ENCODE data around the gene RNF144A. TPM values are rescaled to one million over a fixed set of nuclear protein-coding genes. Genes with fewer than 3 reads are reported as not detected.

The RNF144A gene
- total RNA-seq, 1 experiment from 2014 or later: 13.6 TPM

GRCh38 chr2:7020468-7020867, 103.3 kb downstream of the RNF144A start:
- intact Hi-C loops (cut with micrococcal nuclease; ENCODE audit: unreplicated experiment): no loop called here
- ChIA-PET CTCF (no interaction called here), POLR2A (ENCODE audit: low non-redundant PET) (no interaction called here)
- Histone ChIP-seq H3K9me3 (ENCODE audit: low read depth, low read length, poor library complexity, severe bottlenecking) (no peaks in the 10 kb centered on the region), H3K27ac (ENCODE audit: low read depth, low read length, poor library complexity, severe bottlenecking) (no peak overlapping the region), H3K4me1 (ENCODE audit: insufficient read depth, low read length, poor library complexity, severe bottlenecking) (peaks cover 2% of the 10 kb centered on the region), H3K27me3 (replicated peaks; ENCODE audit: insufficient read depth, low read depth, low read length, poor library complexity) (no peaks in the 10 kb centered on the region), H3K4me3 (ENCODE audit: low read depth, low read length, poor library complexity, severe bottlenecking) (no peak overlapping the region), H3K36me3 (ENCODE audit: insufficient read depth, low read length, poor library complexity, severe bottlenecking) (no peaks in the 10 kb centered on the region)
- no TSS peak for BruUV-seq (replicated peaks)
- DNase-seq (ENCODE audit: low spot score): no peak
- TF ChIP-seq CTCF (conservative IDR thresholded peaks at IDR 0.05; ENCODE audit: low read depth, low read length) (no peak), EZH2 (IDR thresholded peaks at IDR 0.05; ENCODE audit: borderline replicate concordance, low read depth, low read length, poor library complexity, severe bottlenecking) (no peak)

- Histone ChIP-seq H3K27me3 (replicated peaks; ENCODE audit: insufficient read depth, low read depth, low read length, poor library complexity) (no peaks in the 10 kb centered on the region), H3K27ac (ENCODE audit: low read depth, low read length, poor library complexity, severe bottlenecking) (no peak overlapping the region), H3K9me3 (ENCODE audit: low read depth, low read length, poor library complexity, severe bottlenecking) (no peaks in the 10 kb centered on the region), H3K4me1 (ENCODE audit: insufficient read depth, low read length, poor library complexity, severe bottlenecking) (no peaks in the 10 kb centered on the region), H3K36me3 (ENCODE audit: insufficient read depth, low read length, poor library complexity, severe bottlenecking) (no peaks in the 10 kb centered on the region), H3K4me3 (ENCODE audit: low read depth, low read length, poor library complexity, severe bottlenecking) (no peak overlapping the region)
- intact Hi-C loops (cut with micrococcal nuclease; ENCODE audit: unreplicated experiment): no loop called here
- no peak for DNase-seq (ENCODE audit: low spot score)
- CTCF ChIA-PET: interaction anchor here (0.6 kb wide), 1 partner anchor 155 kb away, joined by 4 read pairs; the partner anchor contains the start of gene CMPK2
- BruUV-seq (replicated peaks): no TSS peak
- no peak for TF ChIP-seq EZH2 (IDR thresholded peaks at IDR 0.05; ENCODE audit: borderline replicate concordance, low read depth, low read length, poor library complexity, severe bottlenecking)
- POLR2A ChIA-PET (ENCODE audit: low non-redundant PET): no interaction called here
Measured at GRCh38 chr2:7020939-7021470, 103.8 kb downstream of the RNF144A start.

GRCh38 chr2:7022492-7023385, 105.5 kb downstream of the RNF144A start:
- POLR2A ChIA-PET (ENCODE audit: low non-redundant PET): no interaction called here
- intact Hi-C loops (cut with micrococcal nuclease; ENCODE audit: unreplicated experiment): no loop called here

More at GRCh38 chr2:7022492-7023385, 105.5 kb downstream of the RNF144A start:
- TF ChIP-seq CTCF (conservative IDR thresholded peaks at IDR 0.05; ENCODE audit: low read depth, low read length): no peak
- no peak for TF ChIP-seq EZH2 (IDR thresholded peaks at IDR 0.05; ENCODE audit: borderline replicate concordance, low read depth, low read length, poor library complexity, severe bottlenecking)
- no peaks in the 10 kb centered on the region for H3K4me1 ChIP-seq (ENCODE audit: insufficient read depth, low read length, poor library complexity, severe bottlenecking)
- H3K27me3 ChIP-seq (replicated peaks; ENCODE audit: insufficient read depth, low read depth, low read length, poor library complexity): no peaks in the 10 kb centered on the region
- no peaks in the 10 kb centered on the region for H3K36me3 ChIP-seq (ENCODE audit: insufficient read depth, low read length, poor library complexity, severe bottlenecking)
- no TSS peak for BruUV-seq (replicated peaks)
- CTCF ChIA-PET: interaction anchor here (1.0 kb wide), 1 partner anchor 125 kb away, joined by 8 read pairs; no protein-coding TSS in a partner anchor
- DNase-seq (ENCODE audit: low spot score): no peak
- H3K9me3 ChIP-seq (ENCODE audit: low read depth, low read length, poor library complexity, severe bottlenecking): no peaks in the 10 kb centered on the region
- H3K4me3 ChIP-seq (ENCODE audit: low read depth, low read length, poor library complexity, severe bottlenecking): no peak overlapping the region
- no peak overlapping the region for H3K27ac ChIP-seq (ENCODE audit: low read depth, low read length, poor library complexity, severe bottlenecking)

Data from A673 (cell line).